K562 (cell line): ENCODE results near the gene HPRT1.

Experiments used
- BRF1 ChIP-seq: IDR thresholded peaks from 3 replicates; pipeline ENCODE4 v1.6.1; 2011; ENCODE audit warnings: borderline replicate concordance, mild to moderate bottlenecking; ENCODE audit not compliant: insufficient read length; ENCODE audit errors: extremely low read depth
- CHD4 ChIP-seq: fragments of 200-600 bp; sonication (generic); IDR thresholded peaks from 3 replicates; pipeline ENCODE4 v1.6.1; 2012; ENCODE audit warnings: low read depth, mild to moderate bottlenecking, mixed read lengths, low read length, inconsistent platforms; ENCODE audit not compliant: insufficient read depth, insufficient replicate concordance, poor library complexity, severe bottlenecking
- CTCF ChIP-seq, 3 experiments: IDR thresholded peaks in 2 of 3; conservative IDR thresholded peaks in 1 of 3; 2 replicates each; pipeline ENCODE4 v1.5.1; 2011 to 2012; ENCODE audit warnings: low read length in 3 of 3, mild to moderate bottlenecking in 3 of 3, control low read depth in 2 of 3, improper control_type of control experiment in 1 of 3, inconsistent platforms in 1 of 3, low read depth in 1 of 3, mixed read lengths in 1 of 3, moderate library complexity in 1 of 3; ENCODE audit not compliant: insufficient read depth in 2 of 3
- DMBX1 ChIP-seq: fragments of 250-450 bp; sonication (Bioruptor Pico); IDR thresholded peaks from 2 replicates; pipeline ENCODE4 v1.8.0; 2022; ENCODE audit warnings: inconsistent platforms, mild to moderate bottlenecking, moderate library complexity, borderline replicate concordance
- JUNB ChIP-seq: fragments of 450-650 bp; formaldehyde crosslinking; conservative IDR thresholded peaks from 2 replicates; pipeline ENCODE4 v1.4.0; 2020; ENCODE audit warnings: mild to moderate bottlenecking
- RBM39 ChIP-seq: fragments of 200-400 bp; formaldehyde crosslinking; optimal IDR thresholded peaks from 2 replicates; pipeline ENCODE3; 2018; ENCODE audit warnings: low read depth, low read length
- SIN3B ChIP-seq: fragments of 450-650 bp; IDR thresholded peaks from 2 replicates; pipeline ENCODE4 v1.6.1; 2017; ENCODE audit warnings: low read depth, mild to moderate bottlenecking, moderate library complexity
- SP1 ChIP-seq: sonication (generic); formaldehyde crosslinking; IDR thresholded peaks from 2 replicates; pipeline ENCODE4 v1.8.1; 2022; ENCODE audit warnings: mild to moderate bottlenecking, missing genetic modification reagents
- TF ChIP-seq, protein P1 (sequence below): IDR thresholded peaks from 2 replicates; pipeline ENCODE4 v1.6.1; 2011; ENCODE audit warnings: borderline replicate concordance, low read depth, mild to moderate bottlenecking, moderate library complexity, low read length; ENCODE audit not compliant: insufficient read depth, poor library complexity, severe bottlenecking
- TF ChIP-seq, protein P2 (sequence below), 2 experiments: fragments of 450-650 bp in 1 of 2; sonication (generic) in 1 of 2; formaldehyde crosslinking in 1 of 2; IDR thresholded peaks in 1 of 2; conservative IDR thresholded peaks in 1 of 2; 2 replicates each; pipeline versions ENCODE4 v1.6.1 to v1.8.1; 2016 to 2023; ENCODE audit warnings: mild to moderate bottlenecking in 2 of 2, moderate library complexity in 2 of 2, inconsistent platforms in 1 of 2, missing genetic modification reagents in 1 of 2

DNA sequence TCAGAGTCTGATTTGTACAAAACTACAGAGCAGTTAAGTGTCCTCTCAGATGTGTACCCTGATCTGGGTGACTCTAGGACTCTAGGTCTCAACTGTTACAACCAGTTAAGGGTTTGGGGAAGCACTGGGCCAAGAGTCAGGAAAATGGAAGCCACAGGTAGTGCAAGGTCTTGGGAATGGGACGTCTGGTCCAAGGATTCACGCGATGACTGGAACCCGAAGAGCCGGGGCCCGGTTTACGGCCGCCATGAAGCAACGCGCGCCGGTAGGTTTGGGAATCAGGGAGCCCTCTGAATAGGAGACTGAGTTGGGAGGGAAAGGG, 321 bp upstream of the HPRT1 start:
- TF ChIP-seq RBM39 (no peak), CTCF (IDR thresholded peaks at IDR 0.05 in 2 of 3, conservative IDR thresholded peaks at IDR 0.05 in 1 of 3; ENCODE audit: insufficient read depth in 2 of 3, low read depth in 1 of 3, low read length in 3 of 3) (no peak), DMBX1 (no peak), SIN3B (no peak), JUNB (CRISPR knock-in tag) (no peak), BRF1 (no peak), CHD4 (no peak), SP1 (CRISPR knock-in tag) (no peak)
- TF ChIP-seq, protein P1, sequence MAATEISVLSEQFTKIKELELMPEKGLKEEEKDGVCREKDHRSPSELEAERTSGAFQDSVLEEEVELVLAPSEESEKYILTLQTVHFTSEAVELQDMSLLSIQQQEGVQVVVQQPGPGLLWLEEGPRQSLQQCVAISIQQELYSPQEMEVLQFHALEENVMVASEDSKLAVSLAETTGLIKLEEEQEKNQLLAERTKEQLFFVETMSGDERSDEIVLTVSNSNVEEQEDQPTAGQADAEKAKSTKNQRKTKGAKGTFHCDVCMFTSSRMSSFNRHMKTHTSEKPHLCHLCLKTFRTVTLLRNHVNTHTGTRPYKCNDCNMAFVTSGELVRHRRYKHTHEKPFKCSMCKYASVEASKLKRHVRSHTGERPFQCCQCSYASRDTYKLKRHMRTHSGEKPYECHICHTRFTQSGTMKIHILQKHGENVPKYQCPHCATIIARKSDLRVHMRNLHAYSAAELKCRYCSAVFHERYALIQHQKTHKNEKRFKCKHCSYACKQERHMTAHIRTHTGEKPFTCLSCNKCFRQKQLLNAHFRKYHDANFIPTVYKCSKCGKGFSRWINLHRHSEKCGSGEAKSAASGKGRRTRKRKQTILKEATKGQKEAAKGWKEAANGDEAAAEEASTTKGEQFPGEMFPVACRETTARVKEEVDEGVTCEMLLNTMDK = no peak
- TF ChIP-seq, protein P2, sequence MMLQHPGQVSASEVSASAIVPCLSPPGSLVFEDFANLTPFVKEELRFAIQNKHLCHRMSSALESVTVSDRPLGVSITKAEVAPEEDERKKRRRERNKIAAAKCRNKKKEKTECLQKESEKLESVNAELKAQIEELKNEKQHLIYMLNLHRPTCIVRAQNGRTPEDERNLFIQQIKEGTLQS (IDR thresholded peaks at IDR 0.05) = no peak
- TF ChIP-seq, protein P2 (CRISPR knock-in tag; conservative IDR thresholded peaks at IDR 0.05) = no peak
